Mesodermal cell (in vitro differentiated cells): Measurements from ENCODE around the gene FZD1.
"Not testable (repeated sequence)": the region's sequence is repeated elsewhere in the genome, so short reads cannot be mapped to it uniquely, and the experiment has no call there.

Source experiments
- H3K27ac ChIP-seq: 2 replicates; pipeline ENCODE4 v1.7.0; 2013; ENCODE audit warnings: mild to moderate bottlenecking, low read depth, low read length, moderate library complexity; ENCODE audit not compliant: severe bottlenecking
- H3K36me3 ChIP-seq: 2 replicates; pipeline ENCODE4 v1.7.1; 2013; ENCODE audit warnings: mild to moderate bottlenecking, low read length, moderate library complexity; ENCODE audit not compliant: control insufficient read depth, insufficient read depth
- H3K4me1 ChIP-seq: one replicate; pipeline ENCODE4 v1.7.1; 2013; ENCODE audit warnings: mild to moderate bottlenecking, low read length; ENCODE audit not compliant: insufficient read depth, control insufficient read depth, poor library complexity, severe bottlenecking
- H3K4me3 ChIP-seq: 2 replicates; pipeline ENCODE4 v1.7.0; 2013; ENCODE audit warnings: low read length, control low read depth, mild to moderate bottlenecking; ENCODE audit not compliant: insufficient read depth, poor library complexity, severe bottlenecking; ENCODE audit errors: extremely low read depth
- H3K9me3 ChIP-seq: 2 replicates; pipeline ENCODE4 v1.7.1; 2013; ENCODE audit warnings: mild to moderate bottlenecking, low read length, moderate library complexity; ENCODE audit not compliant: control insufficient read depth
- WGBS, 2 experiments: methylation state at CpG; one replicate each; pipeline ENCODE4 v1.1.5; 2013; ENCODE audit warnings: missing lambda C conversion rate in 2 of 2; ENCODE audit not compliant: insufficient coverage in 2 of 2; 5-methylcytosine and 5-hydroxymethylcytosine counted together

FZD1 gene

GRCh38 chr7:91297939-91298338 is 33.7 kb downstream of the FZD1 start:
- Histone ChIP-seq H3K9me3 (no peaks in the 10 kb centered on the region), H3K4me1 (no peaks in the 10 kb centered on the region), H3K36me3 (no peaks in the 10 kb centered on the region), H3K4me3 (no peak overlapping the region), H3K27ac (no peak overlapping the region)
- WGBS, 2 experiments, result no CpG with 5 or more reads among the region's 1 CpG

- H3K4me3 ChIP-seq, result no peak overlapping the region
- no peaks in the 10 kb centered on the region for H3K4me1 ChIP-seq
- no peaks in the 10 kb centered on the region for H3K36me3 ChIP-seq
- 82 to 86% methylated on average over 5 of the region's 6 CpGs for WGBS, 2 experiments
- H3K9me3 ChIP-seq, result no peaks in the 10 kb centered on the region
- no peak overlapping the region for H3K27ac ChIP-seq
These were observed 35.9 kb downstream of the FZD1 start for GRCh38 chr7:91299952-91300775.

GRCh38 chr7:91302794-91303193 is 38.6 kb downstream of the FZD1 start:
- WGBS, 2 experiments, result 50 to 55% methylated on average over 1 to 2 of the region's 2 CpGs
- Histone ChIP-seq H3K9me3 (no peaks in the 10 kb centered on the region), H3K36me3 (no peaks in the 10 kb centered on the region), H3K4me1 (no peaks in the 10 kb centered on the region), H3K4me3 (no peak overlapping the region), H3K27ac (no peak overlapping the region)

- no peaks in the 10 kb centered on the region for H3K9me3 ChIP-seq
- H3K27ac ChIP-seq, result no peak overlapping the region
- no peaks in the 10 kb centered on the region for H3K4me1 ChIP-seq
- WGBS, 2 experiments, result no CpG with 5 or more reads among the region's 2 CpGs
- H3K36me3 ChIP-seq, result no peaks in the 10 kb centered on the region
- no peak overlapping the region for H3K4me3 ChIP-seq
These were observed 42.0 kb downstream of the FZD1 start for GRCh38 chr7:91306266-91306665.

GRCh38 chr7:91307467-91307866 is 43.2 kb downstream of the FZD1 start:
- H3K9me3 ChIP-seq, result no peaks in the 10 kb centered on the region
- H3K4me1 ChIP-seq, result no peaks in the 10 kb centered on the region
- H3K36me3 ChIP-seq, result no peaks in the 10 kb centered on the region
- no peak overlapping the region for H3K4me3 ChIP-seq
- no CpG with 5 or more reads among the region's 3 CpGs for WGBS, 2 experiments
- no peak overlapping the region for H3K27ac ChIP-seq

- not testable (repeated sequence) for H3K4me1 ChIP-seq, H3K27ac ChIP-seq, H3K4me3 ChIP-seq, H3K36me3 ChIP-seq, H3K9me3 ChIP-seq
- WGBS, 2 experiments, result 100% methylated on average over 1 to 2 of the region's 3 CpGs
These were observed 44.0 kb downstream of the FZD1 start for GRCh38 chr7:91308191-91308590.

- Histone ChIP-seq H3K9me3 (no peaks in the 10 kb centered on the region), H3K36me3 (no peaks in the 10 kb centered on the region), H3K27ac (no peak overlapping the region), H3K4me1 (no peaks in the 10 kb centered on the region), H3K4me3 (no peak overlapping the region)
- 94 to 95% methylated on average over 3 to 5 of the region's 7 CpGs for WGBS, 2 experiments
These were observed 46.7 kb downstream of the FZD1 start for GRCh38 chr7:91310830-91311460.

GRCh38 chr7:91311839-91312238 is 47.6 kb downstream of the FZD1 start:
- Histone ChIP-seq H3K4me1 (no peaks in the 10 kb centered on the region), H3K4me3 (no peak overlapping the region), H3K36me3 (no peaks in the 10 kb centered on the region), H3K9me3 (no peaks in the 10 kb centered on the region), H3K27ac (no peak overlapping the region)
- WGBS, 2 experiments, result 100% methylated on average over 1 of the region's 1 CpG

GRCh38 chr7:91313113-91313512 is 48.9 kb downstream of the FZD1 start:
- WGBS, 2 experiments, result 82 to 94% methylated on average over 5 of the region's 5 CpGs
- no peaks in the 10 kb centered on the region for H3K9me3 ChIP-seq
- no peaks in the 10 kb centered on the region for H3K36me3 ChIP-seq
- H3K4me3 ChIP-seq, result no peak overlapping the region
- no peak overlapping the region for H3K27ac ChIP-seq
- no peaks in the 10 kb centered on the region for H3K4me1 ChIP-seq

GRCh38 chr7:91314591-91315323 is 50.5 kb downstream of the FZD1 start:
- H3K4me1 ChIP-seq, result no peaks in the 10 kb centered on the region
- no peak overlapping the region for H3K4me3 ChIP-seq

More at GRCh38 chr7:91314591-91315323, 50.5 kb downstream of the FZD1 start:
- H3K27ac ChIP-seq, result no peak overlapping the region
- no CpG with 5 or more reads among the region's 3 CpGs for WGBS, 2 experiments
- no peaks in the 10 kb centered on the region for H3K9me3 ChIP-seq
- no peaks in the 10 kb centered on the region for H3K36me3 ChIP-seq
